Measurements from ENCODE around the gene BEX4.

BEX4 gene

GRCh38 chrX:103258275-103258674, 43.4 kb downstream of the BEX4 start:
- Mint-ChIP-seq H3K36me3 (ENCODE audit: low read depth) (peaks cover 15% of the 10 kb centered on the region), H3K4me1 (ENCODE audit: low read depth) (peaks cover 13% of the 10 kb centered on the region), H3K9me3 (no peaks in the 10 kb centered on the region), H3K27ac (no peak overlapping the region), H3K4me3 (no peak overlapping the region), H3K27me3 (ENCODE audit: low read depth) (peaks cover 17% of the 10 kb centered on the region)

Data from T-helper 1 cell treated with Interleukin-12 subunit alpha and Interleukin-12 subunit beta and Interleukin-4 antibody, amounts not matched to agents 30 μg/mL and 1 μg/mL, for 36 hours (primary cell).